H1 (cell line): ENCODE measurements around the gene LYPD4. TPM values are rescaled to one million over a fixed set of nuclear protein-coding genes. Genes with fewer than 3 reads are reported as not detected.

Experiments
- CTCF ChIA-PET: fragments of 300-600 bp; sonication (Branson Sonifier 250); formaldehyde crosslinking; loops from one replicate; lab custom pipeline; 2021; ENCODE audit not compliant: partially characterized antibody; lab: Charles Lee
- POLR2A ChIA-PET: fragments of 300-600 bp; sonication (Branson Sonifier 250); formaldehyde crosslinking; loops from one replicate; lab custom pipeline; 2021; ENCODE audit warnings: inconsistent platforms; ENCODE audit not compliant: partially characterized antibody; lab: Charles Lee
- DNase-seq, 2 experiments: peaks; one replicate each; pipeline versions ENCODE4 v3.0.0 to v3.0.0-alpha.2; 2010 to 2022; ENCODE audit warnings: low spot score in 2 of 2, low read depth in 1 of 2, mixed read lengths in 1 of 2
- FAIRE-seq: peaks from 2 replicates; lab custom pipeline; 2011; peaks lifted over from hg19 to GRCh38; lab: Jason Lieb, UNC
- H2AFZ ChIP-seq: 2 replicates; pipeline ENCODE4 v1.8.1; 2012; ENCODE audit warnings: low read length, inconsistent platforms
- H2AK5ac ChIP-seq: 2 replicates; pipeline ENCODE4 v1.6.1; 2013; ENCODE audit warnings: low read depth, low read length
- H2BK120ac ChIP-seq: replicated peaks from 2 replicates; pipeline ENCODE3; 2013; ENCODE audit warnings: low read depth, low read length, inconsistent platforms
- H2BK12ac ChIP-seq: 2 replicates; pipeline ENCODE4 v1.6.1; 2013; ENCODE audit warnings: low read depth, low read length
- H2BK15ac ChIP-seq: 2 replicates; pipeline ENCODE4 v1.6.1; 2013; ENCODE audit warnings: low read length
- H2BK20ac ChIP-seq: 2 replicates; pipeline ENCODE4 v1.6.1; 2013; ENCODE audit warnings: low read length
- H2BK5ac ChIP-seq: 2 replicates; pipeline ENCODE4 v1.6.1; 2013; ENCODE audit warnings: low read depth, low read length
- H3K14ac ChIP-seq: 2 replicates; pipeline ENCODE4 v1.6.1; 2013; ENCODE audit warnings: inconsistent platforms; ENCODE audit not compliant: insufficient read length
- H3K18ac ChIP-seq: 2 replicates; pipeline ENCODE4 v1.6.1; 2013; ENCODE audit warnings: low read length; ENCODE audit errors: extremely low read depth
- H3K23ac ChIP-seq: 2 replicates; pipeline ENCODE4 v1.6.1; 2013; ENCODE audit warnings: inconsistent platforms; ENCODE audit not compliant: insufficient read length
- H3K23me2 ChIP-seq: 2 replicates; pipeline ENCODE4 v1.6.1; 2013; ENCODE audit warnings: low read depth, low read length
- H3K27ac ChIP-seq: 2 replicates; pipeline ENCODE4 v1.6.1; 2011; ENCODE audit warnings: low read depth, low read length, inconsistent platforms
- H3K27me3 ChIP-seq, 4 experiments: replicated peaks in 1 of 4; 1 replicate in 1 of 4; 2 replicates in 3 of 4; pipeline versions ENCODE4 v1.6.1 to v1.8.1; 2011 to 2013; ENCODE audit warnings: low read length in 3 of 4, mild to moderate bottlenecking in 3 of 4, inconsistent platforms in 2 of 4, mixed read lengths in 2 of 4, moderate library complexity in 1 of 4; ENCODE audit not compliant: control insufficient read depth in 3 of 4, insufficient read depth in 3 of 4; ENCODE audit errors: extremely low read depth in 1 of 4
- H3K36me3 ChIP-seq, 4 experiments: 2 replicates each; pipeline versions ENCODE4 v1.6.1 to v1.8.1; 2011 to 2013; ENCODE audit warnings: mild to moderate bottlenecking in 4 of 4, low read length in 3 of 4, moderate library complexity in 2 of 4, control low read depth in 1 of 4, inconsistent platforms in 1 of 4; ENCODE audit not compliant: insufficient read depth in 4 of 4, control insufficient read depth in 2 of 4
- H3K4ac ChIP-seq: replicated peaks from 2 replicates; pipeline ENCODE3; 2013; ENCODE audit warnings: low read length, low read depth, mixed read lengths, inconsistent platforms; ENCODE audit not compliant: insufficient read length
- H3K4me1 ChIP-seq, 4 experiments: replicated peaks in 1 of 4; 1 replicate in 1 of 4; 2 replicates in 3 of 4; pipeline versions ENCODE4 v1.6.1 to v1.8.1; 2011 to 2013; ENCODE audit warnings: low read length in 3 of 4, inconsistent platforms in 2 of 4, mixed read lengths in 1 of 4; ENCODE audit not compliant: insufficient read depth in 4 of 4, control insufficient read depth in 3 of 4
- H3K4me2 ChIP-seq, 2 experiments: 2 replicates each; pipeline versions ENCODE4 v1.6.1 to v1.8.1; 2011 to 2013; ENCODE audit warnings: low read depth in 2 of 2, low read length in 2 of 2, control low read depth in 1 of 2, inconsistent platforms in 1 of 2, mild to moderate bottlenecking in 1 of 2; ENCODE audit not compliant: insufficient read depth in 1 of 2
- H3K4me3 ChIP-seq, 4 experiments: fragments of 200-600, 300-600 bp in 1 of 4; sonication (generic), shearing (Covaris generic), sonication (Bioruptor Twin) in 1 of 4; 2 replicates each; pipeline versions ENCODE4 v1.5.1 to v1.8.1; 2011 to 2016; ENCODE audit warnings: low read length in 4 of 4, low read depth in 3 of 4, control low read depth in 2 of 4, inconsistent platforms in 2 of 4, mild to moderate bottlenecking in 2 of 4, mixed read lengths in 1 of 4, moderate library complexity in 1 of 4; ENCODE audit not compliant: insufficient read depth in 2 of 4; ENCODE audit errors: extremely low read depth in 1 of 4
- H3K56ac ChIP-seq: replicated peaks from 2 replicates; pipeline ENCODE3; 2013; ENCODE audit warnings: low read depth, mild to moderate bottlenecking, mixed read lengths, low read length, inconsistent platforms; ENCODE audit not compliant: insufficient read length
- H3K79me1 ChIP-seq: 2 replicates; pipeline ENCODE4 v1.6.1; 2013; ENCODE audit warnings: low read depth, low read length, control low read depth
- H3K79me2 ChIP-seq, 2 experiments: 2 replicates each; pipeline versions ENCODE4 v1.6.1 to v1.8.1; 2012 to 2013; ENCODE audit warnings: low read length in 2 of 2, mild to moderate bottlenecking in 2 of 2, inconsistent platforms in 1 of 2; ENCODE audit not compliant: insufficient read depth in 2 of 2, control insufficient read depth in 1 of 2
- H3K9ac ChIP-seq, 4 experiments: replicated peaks in 1 of 4; 1 replicate in 1 of 4; 2 replicates in 3 of 4; pipeline versions ENCODE4 v1.6.1 to v1.8.1; 2011 to 2013; ENCODE audit warnings: low read depth in 3 of 4, low read length in 3 of 4, control low read depth in 2 of 4, mild to moderate bottlenecking in 2 of 4, moderate library complexity in 2 of 4, inconsistent platforms in 1 of 4; ENCODE audit errors: extremely low read depth in 1 of 4
- H3K9me3 ChIP-seq, 2 experiments: 2 replicates each; pipeline versions ENCODE4 v1.6.1 to v1.8.1; 2012 to 2013; ENCODE audit warnings: mild to moderate bottlenecking in 2 of 2, moderate library complexity in 2 of 2, control low read depth in 1 of 2, inconsistent platforms in 1 of 2, low read depth in 1 of 2, low read length in 1 of 2, mixed read lengths in 1 of 2; ENCODE audit not compliant: insufficient read depth in 2 of 2
- H4K20me1 ChIP-seq, 2 experiments: replicated peaks in 1 of 2; 2 replicates each; pipeline versions ENCODE3 to v1.8.1; 2011 to 2013; ENCODE audit warnings: inconsistent platforms in 2 of 2, low read length in 2 of 2, mild to moderate bottlenecking in 1 of 2; ENCODE audit not compliant: insufficient read depth in 2 of 2, control insufficient read depth in 1 of 2
- H4K5ac ChIP-seq: 2 replicates; pipeline ENCODE4 v1.6.1; 2013; ENCODE audit warnings: low read length, low read depth, mixed read lengths, inconsistent platforms; ENCODE audit not compliant: insufficient read length
- H4K8ac ChIP-seq: 2 replicates; pipeline ENCODE4 v1.8.0; 2013; ENCODE audit warnings: mild to moderate bottlenecking, moderate library complexity, low read length, inconsistent platforms; ENCODE audit not compliant: insufficient read depth; ENCODE audit errors: extremely low read depth
- H4K91ac ChIP-seq: replicated peaks from 2 replicates; pipeline ENCODE3; 2013; ENCODE audit warnings: low read length, mixed read lengths, inconsistent platforms; ENCODE audit not compliant: insufficient read length
- ATF3 ChIP-seq: IDR thresholded peaks from 2 replicates; pipeline ENCODE4 v1.6.1; 2011; ENCODE audit warnings: low read depth, mild to moderate bottlenecking, low read length; ENCODE audit not compliant: insufficient read depth
- EP300 ChIP-seq, 2 experiments: IDR thresholded peaks; 1 replicate in 1 of 2; 2 replicates in 1 of 2; pipeline ENCODE4 v1.6.1; 2011 to 2012; ENCODE audit warnings: low read depth in 2 of 2, low read length in 2 of 2, mild to moderate bottlenecking in 2 of 2, borderline replicate concordance in 1 of 2, inconsistent platforms in 1 of 2, moderate library complexity in 1 of 2
- JUN ChIP-seq: IDR thresholded peaks from 2 replicates; pipeline ENCODE4 v1.6.1; 2011; ENCODE audit warnings: low read depth, mild to moderate bottlenecking, improper control_type of control experiment, low read length
- PHF8 ChIP-seq: fragments of 200-600 bp; sonication (generic); conservative IDR thresholded peaks from 2 replicates; pipeline ENCODE4 v1.7.1; 2012; ENCODE audit warnings: low read depth, mild to moderate bottlenecking, inconsistent platforms, low read length, moderate library complexity
- POU5F1 ChIP-seq: IDR thresholded peaks from 2 replicates; pipeline ENCODE4 v1.6.1; 2011; ENCODE audit warnings: low read depth, mild to moderate bottlenecking, low read length, moderate library complexity
- RAD21 ChIP-seq, 2 experiments: IDR thresholded peaks in 1 of 2; conservative IDR thresholded peaks in 1 of 2; 2 replicates each; pipeline ENCODE4 v1.6.1; 2011; ENCODE audit warnings: low read depth in 2 of 2, low read length in 2 of 2, improper control_type of control experiment in 1 of 2, inconsistent platforms in 1 of 2, mild to moderate bottlenecking in 1 of 2, moderate library complexity in 1 of 2
- RFX5 ChIP-seq: IDR thresholded peaks from 2 replicates; pipeline ENCODE4 v1.6.1; 2011; ENCODE audit warnings: low read depth, low read length, improper control_type of control experiment, borderline replicate concordance
- SP1 ChIP-seq: IDR thresholded peaks from 2 replicates; pipeline ENCODE4 v1.6.1; 2011; ENCODE audit warnings: low read depth, low read length
- SUZ12 ChIP-seq: fragments of 200-600 bp; sonication (generic); IDR thresholded peaks from 2 replicates; pipeline ENCODE4 v1.6.1; 2012; ENCODE audit warnings: mild to moderate bottlenecking, inconsistent platforms, low read length, moderate library complexity, mixed read lengths
- TBP ChIP-seq: IDR thresholded peaks from 2 replicates; pipeline ENCODE4 v1.6.1; 2011; ENCODE audit warnings: low read depth, low read length, improper control_type of control experiment
- TCF12 ChIP-seq: IDR thresholded peaks from 2 replicates; pipeline ENCODE4 v1.6.1; 2011; ENCODE audit warnings: low read depth, mild to moderate bottlenecking, low read length
- YY1 ChIP-seq: IDR thresholded peaks from 2 replicates; pipeline ENCODE4 v1.6.1; 2011; ENCODE audit warnings: low read depth, mild to moderate bottlenecking, low read length
- WGBS, 2 experiments: shearing (Covaris generic) in 1 of 2; methylation state at CpG; one replicate each; pipeline versions ENCODE4 v1.1.6 to v1.1.7; 2013 to 2015; ENCODE audit warnings: low lambda C conversion rate in 2 of 2, mixed read lengths in 2 of 2, inconsistent platforms in 1 of 2, low coverage in 1 of 2, missing lambda C conversion rate in 1 of 2; ENCODE audit not compliant: insufficient replicate concordance in 2 of 2, insufficient coverage in 1 of 2, insufficient read length in 1 of 2; ENCODE audit errors: extremely low coverage in 1 of 2, missing lambda C conversion rate in 1 of 2; 5-methylcytosine and 5-hydroxymethylcytosine counted together
- polyA plus RNA-seq, 7 experiments: library from polyadenylated mRNA; depleted of rRNA in 3 of 7; stranded (reverse) in 5 of 7; unstranded in 2 of 7; fragments of >200 nt in 5 of 7; fragments of 200-250 nt in 2 of 7; gene quantifications; 1 replicate in 5 of 7; 2 replicates in 1 of 7; 4 replicates in 1 of 7; pipeline versions ENCODE4 v1.2.1 to v1.2.3, GENCODE V29; 2011 to 2013; ENCODE audit warnings: missing spikeins in 2 of 7, mixed read lengths in 2 of 7
- total RNA-seq: library from RNA; stranded (reverse); fragmentation: NEBNext Ultra II Directional; extraction: Animal tissue kit (Norgen Biotek cat#: 25700); gene quantifications from 2 replicates; pipeline ENCODE4 v1.2.1, GENCODE V29; 2021
- TF ChIP-seq, protein P1 (sequence below): IDR thresholded peaks from 2 replicates; pipeline ENCODE4 v1.6.1; 2012; ENCODE audit warnings: inconsistent platforms

The LYPD4 gene
- total and polyA plus RNA-seq, 2 of the 8 experiments (the other 6 are each of a cell fraction or from before 2014, with no cell fraction given): 0.06 TPM; not detected in 1

DNA sequence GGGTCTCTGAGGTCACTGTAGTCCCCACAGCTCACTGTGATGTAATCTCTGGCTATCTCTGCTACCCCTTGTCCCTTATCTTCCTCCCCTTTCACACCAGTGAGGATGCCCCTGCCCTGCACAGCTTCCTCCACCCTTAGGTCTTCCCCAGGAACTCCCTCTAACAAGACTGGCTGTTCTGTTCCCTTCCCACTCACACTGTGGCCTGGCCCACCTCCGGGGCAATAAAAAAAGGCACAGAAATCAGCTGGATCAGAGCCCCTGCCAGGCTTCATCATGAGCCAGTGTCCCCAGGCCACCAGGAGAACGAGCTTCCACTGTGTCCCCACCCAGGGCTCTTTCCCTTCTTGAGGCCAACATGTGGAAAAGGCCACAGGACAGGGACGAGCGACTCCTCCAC is 43.5 kb downstream of the LYPD4 start:
- H2AFZ ChIP-seq: no peak overlapping the region
- no peaks in the 10 kb centered on the region for H3K79me1 ChIP-seq
- no peak overlapping the region for H2BK5ac ChIP-seq
- no peak overlapping the region for H3K4me2 ChIP-seq
- no peak overlapping the region for H2BK20ac ChIP-seq
- FAIRE-seq (no peak), DNase-seq (no peak)
- H3K36me3 ChIP-seq: no peaks in the 10 kb centered on the region
- no peaks in the 10 kb centered on the region for H3K23me2 ChIP-seq
- H3K18ac ChIP-seq: no peak overlapping the region
- no peaks in the 10 kb centered on the region for H3K4me1 ChIP-seq
- CTCF ChIA-PET: interaction anchor here (0.8 kb wide), 1 partner anchor 15 kb away, joined by 3 read pairs; no protein-coding TSS in a partner anchor
- no peak overlapping the region for H2BK120ac ChIP-seq
- WGBS, 2 experiments: 74% methylated on average over 4 of the region's 4 CpGs; no CpG with 5 or more reads in 1 of the 2 experiments
- H3K9ac ChIP-seq: no peak overlapping the region
- no peak overlapping the region for H3K23ac ChIP-seq
- no peak overlapping the region for H3K27ac ChIP-seq
- H2BK12ac ChIP-seq: no peak overlapping the region
- no peaks in the 10 kb centered on the region for H3K79me2 ChIP-seq
- no peak overlapping the region; the same call in 1 of the 2 replicates for H4K8ac ChIP-seq
- no peak overlapping the region for H4K91ac ChIP-seq
- H3K14ac ChIP-seq: no peak overlapping the region
- H3K4me3 ChIP-seq: no peak overlapping the region
- no peaks in the 10 kb centered on the region for H4K20me1 ChIP-seq
- H3K9me3 ChIP-seq: peaks cover 40 to 61% of the 10 kb centered on the region in 2 experiments
- POLR2A ChIA-PET: no interaction called here
- H2BK15ac ChIP-seq: no peak overlapping the region
- no peak overlapping the region for H3K4ac ChIP-seq
- no peaks in the 10 kb centered on the region for H3K27me3 ChIP-seq
- H2AK5ac ChIP-seq: no peak overlapping the region
- H3K56ac ChIP-seq: no peak overlapping the region
- H4K5ac ChIP-seq: no peak overlapping the region
- TF ChIP-seq RAD21 (IDR thresholded peaks at IDR 0.05 in 1 of 2, conservative IDR thresholded peaks at IDR 0.05 in 1 of 2; ENCODE audit: low read depth in 2 of 2, low read length in 2 of 2) (no peak), SP1 (no peak), RFX5 (no peak), TBP (no peak), JUN (no peak), POU5F1 (no peak), YY1 (no peak), EP300 (IDR thresholded peaks at IDR 0.05; ENCODE audit: borderline replicate concordance in 1 of 2, low read depth in 2 of 2, low read length in 2 of 2) (no peak), PHF8 (no peak), SUZ12 (no peak), ATF3 (no peak), TCF12 (no peak)
- TF ChIP-seq, protein P1, sequence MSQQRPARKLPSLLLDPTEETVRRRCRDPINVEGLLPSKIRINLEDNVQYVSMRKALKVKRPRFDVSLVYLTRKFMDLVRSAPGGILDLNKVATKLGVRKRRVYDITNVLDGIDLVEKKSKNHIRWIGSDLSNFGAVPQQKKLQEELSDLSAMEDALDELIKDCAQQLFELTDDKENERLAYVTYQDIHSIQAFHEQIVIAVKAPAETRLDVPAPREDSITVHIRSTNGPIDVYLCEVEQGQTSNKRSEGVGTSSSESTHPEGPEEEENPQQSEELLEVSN: no peak
